DMS 273 treated with DMSO at 0.1 percent for 48 hours (cell line): ENCODE measurements around the gene STRIP1.

Experiments
- DNase-seq: peaks from one replicate; lab custom pipeline; 2025; lab: John Stamatoyannopoulos, UW

Gene STRIP1

DNA sequence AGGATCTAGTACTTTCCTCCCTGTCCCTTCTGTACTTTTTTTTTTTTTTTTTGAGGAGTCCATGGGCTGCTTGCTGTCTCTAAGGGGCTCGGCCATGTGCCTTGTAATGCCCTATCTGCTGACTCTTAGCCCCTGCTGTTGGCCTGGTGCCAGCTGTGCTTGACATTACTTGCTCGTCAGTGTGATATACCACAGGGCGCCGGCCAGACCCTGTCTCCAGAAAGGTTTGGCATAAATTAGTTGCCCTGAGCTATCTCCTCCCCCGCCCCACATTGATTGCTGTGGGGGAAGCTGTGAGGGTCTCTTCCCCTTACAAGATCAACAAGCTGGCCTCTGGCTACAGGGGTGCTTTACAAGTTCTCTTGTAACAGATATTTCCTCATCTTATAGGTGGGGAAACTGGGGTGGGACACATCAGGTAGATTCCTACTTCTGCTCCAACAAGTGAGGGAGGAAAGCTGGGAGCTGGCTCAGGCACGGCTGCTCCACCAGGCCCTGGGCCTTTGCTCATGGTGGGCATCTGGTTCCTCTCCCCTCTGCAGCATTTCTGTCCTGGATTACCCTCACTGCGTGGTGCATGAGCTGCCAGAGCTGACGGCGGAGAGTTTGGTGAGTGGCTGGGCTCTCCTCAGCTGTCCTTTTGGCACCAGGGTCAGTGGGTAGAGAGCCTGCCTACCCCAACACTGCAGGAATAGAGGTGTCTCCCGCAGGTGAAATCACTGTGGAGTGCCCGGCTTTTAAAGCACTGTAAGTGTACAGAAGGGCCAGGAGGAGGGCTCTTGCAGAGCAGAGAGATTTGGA, 15.6 kb downstream of the STRIP1 start:
- DNase-seq, result no peak

DNA sequence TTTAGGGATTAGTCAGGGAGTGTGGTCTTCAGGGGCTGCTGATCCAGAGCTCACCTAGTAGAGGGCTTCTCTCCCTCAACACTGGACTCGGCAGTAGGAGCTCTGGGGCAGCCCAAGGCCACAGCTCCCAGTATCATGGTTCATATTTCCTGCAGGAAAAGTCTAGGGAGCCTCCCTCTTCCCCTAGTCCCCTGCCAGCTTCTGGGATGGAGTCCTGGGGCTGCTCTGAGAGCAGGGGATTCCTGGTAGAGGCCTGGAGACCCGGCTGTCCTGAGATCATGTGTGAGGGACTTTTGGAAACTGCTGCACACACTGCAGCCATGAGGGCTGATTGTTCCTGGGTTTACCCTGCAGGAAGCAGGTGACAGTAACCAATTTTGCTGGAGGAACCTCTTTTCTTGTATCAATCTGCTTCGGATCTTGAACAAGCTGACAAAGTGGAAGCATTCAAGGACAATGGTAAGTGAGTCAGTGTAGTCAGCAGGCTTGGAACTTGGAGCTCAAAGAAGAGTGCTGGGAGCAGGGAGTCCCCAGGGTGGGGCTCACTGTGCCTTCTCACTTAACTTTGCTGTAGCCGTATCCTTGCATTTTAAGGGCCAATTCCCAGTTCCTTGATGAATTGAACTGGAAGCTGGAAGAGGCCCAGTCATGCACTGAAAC, 16.3 kb downstream of the STRIP1 start:
- no peak for DNase-seq

- DNase-seq, result no peak
Measured at GRCh38 chr1:110051262-110051648, 16.8 kb downstream of the STRIP1 start.

DNA sequence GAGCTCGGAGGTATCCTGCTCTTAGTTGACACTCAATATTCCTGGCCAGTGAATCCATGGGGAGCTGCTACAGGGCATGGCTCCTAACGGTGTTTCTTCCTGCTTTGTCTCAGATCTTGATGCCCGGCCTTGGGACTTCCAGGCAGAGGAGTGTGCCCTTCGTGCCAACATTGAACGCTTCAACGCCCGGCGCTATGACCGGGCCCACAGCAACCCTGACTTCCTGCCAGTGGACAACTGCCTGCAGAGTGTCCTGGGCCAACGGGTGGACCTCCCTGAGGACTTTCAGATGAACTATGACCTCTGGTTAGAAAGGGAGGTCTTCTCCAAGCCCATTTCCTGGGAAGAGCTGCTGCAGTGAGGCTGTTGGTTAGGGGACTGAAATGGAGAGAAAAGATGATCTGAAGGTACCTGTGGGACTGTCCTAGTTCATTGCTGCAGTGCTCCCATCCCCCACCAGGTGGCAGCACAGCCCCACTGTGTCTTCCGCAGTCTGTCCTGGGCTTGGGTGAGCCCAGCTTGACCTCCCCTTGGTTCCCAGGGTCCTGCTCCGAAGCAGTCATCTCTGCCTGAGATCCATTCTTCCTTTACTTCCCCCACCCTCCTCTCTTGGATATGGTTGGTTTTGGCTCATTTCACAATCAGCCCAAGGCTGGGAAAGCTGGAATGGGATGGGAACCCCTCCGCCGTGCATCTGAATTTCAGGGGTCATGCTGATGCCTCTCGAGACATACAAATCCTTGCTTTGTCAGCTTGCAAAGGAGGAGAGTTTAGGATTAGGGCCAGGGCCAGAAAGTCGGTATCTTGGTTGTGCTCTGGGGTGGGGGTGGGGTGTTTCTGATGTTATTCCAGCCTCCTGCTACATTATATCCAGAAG, 19.4 kb downstream of the STRIP1 start:
- no peak for DNase-seq

DNA sequence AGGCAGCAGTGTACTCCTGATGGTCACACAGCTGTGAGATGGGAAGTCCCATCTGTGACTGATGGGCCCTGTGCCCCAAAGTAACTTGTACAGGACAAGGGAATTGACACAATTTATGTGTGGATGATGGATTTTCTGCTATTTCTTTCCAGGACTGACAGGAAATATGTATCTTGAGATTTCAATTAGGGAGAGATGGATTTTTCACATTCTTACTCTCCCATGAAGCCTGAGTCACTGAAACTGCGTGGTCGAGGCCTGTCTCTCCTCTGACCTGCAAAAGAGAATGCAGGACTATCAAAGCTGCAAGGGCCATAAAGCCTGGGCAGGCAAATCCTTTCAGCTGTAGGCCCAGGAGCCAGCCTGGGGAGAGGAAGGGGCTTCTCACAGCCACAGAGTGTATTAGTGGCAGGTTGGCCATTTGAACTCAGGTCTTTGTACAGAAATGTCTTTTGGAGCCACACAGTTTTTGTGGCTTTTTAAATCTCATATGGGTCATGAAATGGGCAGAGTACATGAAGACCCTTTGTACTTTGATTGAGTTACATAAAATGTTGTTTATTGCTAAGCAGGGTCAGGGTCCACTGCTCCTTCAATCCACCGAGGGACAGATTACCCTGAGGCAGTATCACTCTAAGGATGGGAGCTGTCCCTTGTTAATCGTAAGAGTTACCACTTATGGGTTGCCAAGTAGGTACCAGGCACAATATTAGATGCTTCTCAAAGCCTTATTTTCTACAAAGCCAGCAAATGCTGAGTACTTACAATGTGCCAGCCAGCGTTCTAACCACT, 21.3 kb downstream of the STRIP1 start:
- DNase-seq, result no peak

DNA sequence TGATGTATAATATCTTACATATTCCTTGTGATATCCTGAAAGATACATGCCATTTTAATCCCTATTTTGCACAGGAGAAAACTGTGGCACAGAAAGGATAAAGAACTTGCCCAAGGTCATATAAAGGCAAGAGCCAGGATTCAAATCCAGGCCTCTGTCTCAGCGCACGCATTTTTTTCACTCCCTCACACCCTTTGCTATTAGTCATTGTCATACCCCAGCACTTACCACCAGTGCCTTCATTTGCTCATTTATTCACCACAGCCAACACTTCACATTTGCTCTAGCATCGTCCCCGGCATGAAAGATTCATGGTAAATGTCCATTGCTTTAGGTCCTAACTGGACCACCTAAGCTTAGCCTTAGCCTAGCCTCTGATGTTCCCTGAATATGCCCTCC, 21.9 kb downstream of the STRIP1 start:
- DNase-seq, result no peak

DNA sequence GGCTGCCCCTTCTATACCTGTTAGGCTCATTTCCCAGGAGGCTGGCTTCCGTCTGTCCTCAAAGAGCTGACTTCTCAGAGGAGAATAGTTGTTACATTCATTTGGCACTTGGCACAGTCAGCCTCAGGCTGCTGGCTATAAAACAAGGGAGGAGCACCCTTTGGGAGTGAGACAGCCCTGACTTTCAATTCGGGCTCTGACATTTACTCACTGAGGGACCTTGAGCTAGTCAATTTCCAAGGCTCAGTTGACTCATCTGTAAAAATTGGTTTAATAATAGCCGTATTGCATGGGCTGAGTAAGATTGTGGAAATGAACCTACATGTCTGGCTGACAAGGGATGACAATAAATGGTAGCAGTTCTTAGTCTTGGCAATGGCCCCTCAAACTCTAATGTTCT, 22.4 kb downstream of the STRIP1 start:
- no peak for DNase-seq

DNA sequence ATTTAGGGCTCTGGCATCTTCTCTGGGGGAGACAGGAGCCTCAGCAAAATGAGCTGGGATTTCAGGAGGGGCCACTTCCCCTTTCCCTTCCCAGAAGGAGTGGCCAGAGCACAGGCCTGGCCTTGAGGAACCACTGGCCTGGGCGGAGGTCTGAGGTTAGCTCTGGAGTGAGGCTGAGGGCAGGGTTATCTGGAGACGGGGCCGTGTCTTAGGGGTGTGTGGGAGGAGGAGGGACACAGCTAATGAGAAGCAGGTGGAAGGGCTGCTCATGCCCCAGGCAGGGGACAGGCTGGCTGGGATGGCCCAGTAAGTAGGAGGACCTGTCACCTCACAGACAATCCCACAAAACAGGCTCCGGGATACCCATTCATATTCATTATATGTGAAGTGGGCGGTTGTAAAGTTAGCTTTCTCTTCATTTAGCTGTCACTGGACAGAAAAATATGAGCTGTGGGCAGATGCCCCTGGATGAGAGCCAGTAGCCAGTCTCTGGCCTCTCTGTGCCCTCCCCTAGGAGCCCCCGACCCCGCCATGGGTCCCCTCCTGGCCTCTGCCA, 23.6 kb downstream of the STRIP1 start:
- DNase-seq, result no peak

GRCh38 chr1:110058591-110058990, 24.2 kb downstream of the STRIP1 start:
- DNase-seq, result no peak

GRCh38 chr1:110059133-110059863, 24.9 kb downstream of the STRIP1 start:
- no peak for DNase-seq

GRCh38 chr1:110060034-110060661, 25.7 kb downstream of the STRIP1 start:
- no peak for DNase-seq

GRCh38 chr1:110060662-110061060, 26.2 kb downstream of the STRIP1 start:
- no peak for DNase-seq

GRCh38 chr1:110061341-110061740, 26.9 kb downstream of the STRIP1 start:
- no peak for DNase-seq

DNA sequence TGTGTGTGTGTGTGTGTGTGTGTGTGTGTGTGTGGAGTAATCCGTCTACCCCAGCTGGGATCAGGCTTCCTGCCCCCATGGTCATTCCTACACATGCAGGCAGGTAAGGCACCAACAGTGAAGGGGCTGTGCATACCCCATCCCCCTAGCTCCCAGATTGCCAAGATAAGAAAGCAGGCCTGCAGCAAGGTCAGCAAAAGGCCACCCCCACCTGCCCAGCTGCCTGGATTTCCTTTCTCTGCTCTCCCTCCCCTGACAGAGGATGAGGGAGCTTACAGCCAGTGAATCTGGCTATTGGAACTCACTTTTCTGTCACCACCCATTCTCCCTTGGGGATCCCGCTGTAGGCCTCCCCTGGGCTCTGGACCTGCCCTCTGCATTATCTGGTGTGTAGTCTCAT, 28.2 kb downstream of the STRIP1 start:
- no peak for DNase-seq

- no peak for DNase-seq
Measured at GRCh38 chr1:110063781-110064180, 29.4 kb downstream of the STRIP1 start.

DNA sequence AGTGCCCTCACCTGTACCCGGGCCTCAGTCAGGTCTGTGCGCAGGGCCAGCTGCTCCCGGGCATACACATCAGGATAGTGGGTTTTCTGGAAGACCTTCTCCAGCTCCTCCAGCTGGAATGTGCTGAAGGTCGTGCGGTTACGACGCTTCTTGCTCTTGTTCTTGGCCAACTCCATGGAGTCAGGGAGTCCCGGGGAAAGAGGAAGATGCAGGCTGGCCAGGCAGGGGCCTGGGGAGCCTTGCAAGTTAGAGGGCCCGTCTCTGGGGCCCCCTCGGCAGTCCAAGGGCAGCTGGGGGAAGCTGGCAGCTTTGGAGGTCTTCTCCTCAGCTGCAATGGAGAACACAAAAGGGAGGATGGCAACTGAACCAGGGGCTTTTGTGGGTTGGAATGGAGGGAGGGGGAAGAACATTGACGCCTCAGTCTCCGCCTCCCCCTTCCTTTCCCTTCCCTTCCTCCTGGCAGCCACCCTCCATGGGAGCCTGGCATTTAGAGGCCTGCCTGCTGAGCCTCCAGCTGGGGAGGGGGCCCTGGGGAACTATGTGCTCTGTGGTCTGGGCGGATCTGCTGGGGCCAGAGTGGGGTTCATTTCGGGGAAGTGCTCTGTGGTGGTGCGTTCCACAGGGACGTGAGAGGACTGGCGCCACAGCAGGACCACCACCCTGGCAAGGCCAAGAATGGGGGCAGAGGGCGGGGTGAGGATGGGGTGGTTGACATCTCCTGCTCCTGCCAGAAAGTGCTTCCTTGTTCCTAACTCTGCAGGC, 30.3 kb downstream of the STRIP1 start:
- no peak for DNase-seq

DNA sequence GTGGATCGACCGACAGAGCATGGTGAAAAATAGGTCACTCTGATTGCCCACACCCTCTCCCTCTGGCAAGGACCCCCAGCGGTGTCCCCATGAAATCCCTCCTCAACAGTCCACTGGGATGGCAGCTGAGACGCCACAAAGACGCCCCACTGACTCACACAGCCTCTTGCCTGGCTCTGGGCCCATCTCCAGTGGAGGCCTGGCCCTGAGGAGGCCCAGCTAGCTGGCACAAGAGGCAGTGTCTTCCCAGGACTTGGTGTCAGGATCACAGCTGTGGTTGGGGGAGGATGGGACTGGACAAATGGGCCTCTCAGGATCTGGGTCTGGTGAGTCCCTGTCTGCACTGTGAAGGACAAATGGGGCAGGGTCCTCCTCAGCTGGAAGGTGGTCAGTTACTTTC, 31.4 kb downstream of the STRIP1 start:
- no peak for DNase-seq

DNA sequence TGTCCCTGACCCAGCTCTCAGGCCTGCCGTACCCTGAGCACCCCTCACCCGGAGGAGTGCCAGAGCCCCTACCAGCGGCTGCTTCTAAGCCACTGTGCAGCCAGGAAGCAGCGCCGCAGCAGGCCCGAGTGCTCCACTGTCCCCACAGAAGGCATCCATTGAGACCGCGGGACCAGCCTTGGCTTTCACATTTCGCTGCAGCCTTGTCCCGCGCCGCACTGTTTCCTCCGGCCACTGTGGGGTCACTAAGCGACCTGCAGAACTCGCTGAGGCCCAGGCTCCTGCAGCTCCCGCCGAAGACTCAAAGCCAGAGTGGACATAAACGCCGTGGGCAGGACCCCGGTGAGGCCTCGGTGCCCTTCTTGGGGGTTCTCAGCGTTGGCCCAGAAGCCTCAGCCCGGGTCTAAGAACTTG, 33.1 kb downstream of the STRIP1 start:
- DNase-seq, result no peak

DNA sequence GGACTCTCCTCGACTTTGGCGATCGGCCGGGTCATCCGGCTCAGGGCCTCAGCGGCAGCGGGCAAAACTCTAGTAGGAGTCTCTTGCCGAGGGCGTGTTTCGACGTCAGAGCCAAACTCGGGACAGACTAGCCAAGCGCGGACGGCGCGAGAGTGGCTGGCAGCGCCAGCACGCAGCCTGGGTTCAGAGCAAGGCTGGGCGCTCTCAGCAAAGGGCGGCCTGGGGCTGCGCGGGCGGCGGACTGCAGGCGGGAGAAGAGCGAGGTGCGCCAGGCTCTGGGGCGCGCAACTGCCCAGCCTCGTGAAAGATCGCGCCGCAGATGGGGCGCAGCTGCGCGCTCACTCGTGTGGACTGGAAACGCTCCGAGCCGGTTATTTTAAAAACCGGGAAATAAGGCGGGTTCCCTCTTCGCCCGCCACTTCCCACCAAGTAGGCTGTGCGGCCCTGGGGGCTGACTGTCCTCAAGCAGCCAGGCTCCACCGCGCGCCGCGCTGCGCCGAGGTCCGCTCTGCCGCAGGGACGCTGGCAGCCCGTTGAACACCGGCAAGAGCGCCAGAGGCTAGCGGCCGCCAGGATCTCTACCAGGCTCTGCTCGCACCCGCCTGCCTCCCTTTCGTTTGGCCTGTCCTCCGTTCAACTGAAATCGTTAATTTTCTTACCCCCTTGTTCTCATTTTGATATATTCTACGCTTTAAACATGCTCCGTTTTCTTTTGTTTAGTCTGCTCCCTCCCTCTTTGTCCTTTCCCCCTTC, 33.6 kb downstream of the STRIP1 start:
- no peak for DNase-seq
